Sigmoid colon (tissue), 4 donors: ENCODE data around the gene CYP20A1.

ENCODE experiments used
- POLR2A ChIP-seq, 2 donors: fragments of 450-650 bp; IDR thresholded peaks; one replicate each; pipeline ENCODE4 v1.6.1; 2016; ENCODE audit warnings: antibody characterized with exemption in 2 of 2, mild to moderate bottlenecking in 2 of 2, moderate library complexity in 2 of 2
- POLR2AphosphoS5 ChIP-seq, 4 donors: sonication (generic); formaldehyde crosslinking; IDR thresholded peaks; one replicate each; pipeline ENCODE4 v1.6.1; 2017; ENCODE audit warnings: antibody characterized with exemption in 4 of 4
- TF ChIP-seq, protein P1 (sequence below), 4 experiments: fragments of 450-650 bp in 3 of 4; fragments of 200-600 bp in 1 of 4; IDR thresholded peaks; one replicate each; pipeline ENCODE4 v1.5.1; 2016 to 2019; ENCODE audit warnings: antibody characterized with exemption in 4 of 4, mild to moderate bottlenecking in 3 of 4, moderate library complexity in 2 of 4

DNA sequence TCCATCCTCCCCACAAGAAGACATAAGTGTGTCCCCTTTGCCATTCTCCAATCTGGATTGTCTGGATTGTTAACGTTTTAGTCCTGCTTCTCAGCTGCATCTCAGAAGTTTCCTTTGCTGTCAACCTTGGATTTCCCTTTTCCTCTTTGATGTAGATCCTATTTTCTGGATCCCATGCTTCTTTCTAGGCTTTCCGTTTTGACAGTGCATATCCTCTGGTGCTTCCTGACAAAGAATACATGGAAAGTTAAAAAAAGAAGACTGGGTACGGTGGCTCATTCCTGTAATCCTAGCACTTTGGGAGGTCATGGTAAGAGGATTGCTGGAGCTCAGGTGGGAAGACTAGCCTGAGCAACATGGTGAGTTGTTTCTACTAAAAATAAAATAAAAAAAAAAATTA, 116.1 kb downstream of the CYP20A1 start:
- TF ChIP-seq, protein P1, sequence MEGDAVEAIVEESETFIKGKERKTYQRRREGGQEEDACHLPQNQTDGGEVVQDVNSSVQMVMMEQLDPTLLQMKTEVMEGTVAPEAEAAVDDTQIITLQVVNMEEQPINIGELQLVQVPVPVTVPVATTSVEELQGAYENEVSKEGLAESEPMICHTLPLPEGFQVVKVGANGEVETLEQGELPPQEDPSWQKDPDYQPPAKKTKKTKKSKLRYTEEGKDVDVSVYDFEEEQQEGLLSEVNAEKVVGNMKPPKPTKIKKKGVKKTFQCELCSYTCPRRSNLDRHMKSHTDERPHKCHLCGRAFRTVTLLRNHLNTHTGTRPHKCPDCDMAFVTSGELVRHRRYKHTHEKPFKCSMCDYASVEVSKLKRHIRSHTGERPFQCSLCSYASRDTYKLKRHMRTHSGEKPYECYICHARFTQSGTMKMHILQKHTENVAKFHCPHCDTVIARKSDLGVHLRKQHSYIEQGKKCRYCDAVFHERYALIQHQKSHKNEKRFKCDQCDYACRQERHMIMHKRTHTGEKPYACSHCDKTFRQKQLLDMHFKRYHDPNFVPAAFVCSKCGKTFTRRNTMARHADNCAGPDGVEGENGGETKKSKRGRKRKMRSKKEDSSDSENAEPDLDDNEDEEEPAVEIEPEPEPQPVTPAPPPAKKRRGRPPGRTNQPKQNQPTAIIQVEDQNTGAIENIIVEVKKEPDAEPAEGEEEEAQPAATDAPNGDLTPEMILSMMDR (IDR thresholded peaks at IDR 0.05) = no peak
- TF ChIP-seq POLR2A (IDR thresholded peaks at IDR 0.05) (no peak), POLR2AphosphoS5 (IDR thresholded peaks at IDR 0.05) (no peak)
